NT2/D1 (cell line): ENCODE data around the gene IPCEF1.

Source experiments
- YY1 ChIP-seq: IDR thresholded peaks from 2 replicates; pipeline ENCODE4 v1.6.1; 2011; ENCODE audit not compliant: insufficient read length, insufficient read depth
- ZNF274 ChIP-seq: IDR thresholded peaks from 2 replicates; pipeline ENCODE4 v1.6.1; 2011; ENCODE audit warnings: mild to moderate bottlenecking, low read depth, low read length

DNA sequence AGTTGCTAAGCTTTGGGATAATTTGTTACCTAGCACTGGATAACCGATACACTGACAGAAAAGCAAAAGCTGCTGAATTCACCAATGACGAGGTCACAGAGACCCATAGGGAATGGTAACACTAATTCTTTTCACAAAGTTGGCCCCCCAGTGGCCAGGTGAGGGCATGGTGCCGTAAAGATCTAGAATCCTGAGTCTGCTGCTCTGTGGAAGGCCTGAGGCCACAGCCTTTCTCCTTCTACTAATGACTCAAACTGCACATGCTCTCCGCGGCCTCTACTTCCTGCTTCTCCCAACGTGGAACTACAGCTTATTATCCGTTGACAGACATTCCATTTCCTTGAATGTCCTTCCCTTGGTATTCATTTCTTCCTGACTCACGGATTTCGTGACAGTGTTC, 190.5 kb downstream of the IPCEF1 start:
- TF ChIP-seq ZNF274 (no peak), YY1 (no peak)
